ENCODE results near the gene NHSL2.

- TF ChIP-seq CTCF (IDR thresholded peaks at IDR 0.05) (no peak), POLR2A (IDR thresholded peaks at IDR 0.05) (no peak), POLR2AphosphoS5 (IDR thresholded peaks at IDR 0.05) (no peak), EP300 (IDR thresholded peaks at IDR 0.05) (no peak)
These were observed 79.3 kb downstream of the NHSL2 start for GRCh38 chrX:71989768-71990426.

Measured in gastroesophageal sphincter (tissue), 3 donors.